Choroid plexus epithelial cell (primary cell): ENCODE results near the gene DESI2.

ENCODE experiments used
- DNase-seq: peaks from one replicate; pipeline ENCODE4 v3.0.0-alpha.2; 2010; ENCODE audit warnings: low read depth
- H3K4me3 ChIP-seq: 2 replicates; pipeline ENCODE4 v1.5.1; 2011; ENCODE audit warnings: low read depth, mild to moderate bottlenecking, control low read depth, low read length, moderate library complexity
- TF ChIP-seq, protein P1 (sequence below): conservative IDR thresholded peaks from 2 replicates; pipeline ENCODE4 v1.5.1; 2011; ENCODE audit warnings: low read depth, mild to moderate bottlenecking, control low read depth, inconsistent platforms, low read length, moderate library complexity

DESI2 gene

DNA sequence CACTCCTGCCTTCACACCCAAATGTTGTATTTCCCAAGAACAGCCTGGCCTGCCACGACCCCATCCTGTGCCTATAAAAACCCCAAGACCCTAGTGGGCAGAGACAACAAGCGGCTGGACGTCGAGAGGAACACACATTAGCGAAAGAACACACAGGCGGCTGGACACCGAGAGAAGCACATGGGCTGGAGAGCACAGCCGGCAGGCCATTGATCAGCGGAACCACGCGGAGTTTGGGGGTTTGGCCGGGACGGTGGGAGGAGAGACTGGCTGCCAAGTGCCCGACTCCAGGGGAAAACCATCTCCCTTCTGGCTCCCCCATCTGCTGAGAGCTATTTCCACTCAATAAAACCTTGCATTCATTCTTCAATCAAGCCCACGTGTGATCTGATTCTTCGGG is 10.4 kb upstream of the DESI2 start:
- DNase-seq, result no peak
- H3K4me3 ChIP-seq, result no peak overlapping the region
- TF ChIP-seq, protein P1, sequence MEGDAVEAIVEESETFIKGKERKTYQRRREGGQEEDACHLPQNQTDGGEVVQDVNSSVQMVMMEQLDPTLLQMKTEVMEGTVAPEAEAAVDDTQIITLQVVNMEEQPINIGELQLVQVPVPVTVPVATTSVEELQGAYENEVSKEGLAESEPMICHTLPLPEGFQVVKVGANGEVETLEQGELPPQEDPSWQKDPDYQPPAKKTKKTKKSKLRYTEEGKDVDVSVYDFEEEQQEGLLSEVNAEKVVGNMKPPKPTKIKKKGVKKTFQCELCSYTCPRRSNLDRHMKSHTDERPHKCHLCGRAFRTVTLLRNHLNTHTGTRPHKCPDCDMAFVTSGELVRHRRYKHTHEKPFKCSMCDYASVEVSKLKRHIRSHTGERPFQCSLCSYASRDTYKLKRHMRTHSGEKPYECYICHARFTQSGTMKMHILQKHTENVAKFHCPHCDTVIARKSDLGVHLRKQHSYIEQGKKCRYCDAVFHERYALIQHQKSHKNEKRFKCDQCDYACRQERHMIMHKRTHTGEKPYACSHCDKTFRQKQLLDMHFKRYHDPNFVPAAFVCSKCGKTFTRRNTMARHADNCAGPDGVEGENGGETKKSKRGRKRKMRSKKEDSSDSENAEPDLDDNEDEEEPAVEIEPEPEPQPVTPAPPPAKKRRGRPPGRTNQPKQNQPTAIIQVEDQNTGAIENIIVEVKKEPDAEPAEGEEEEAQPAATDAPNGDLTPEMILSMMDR, result no peak

DNA sequence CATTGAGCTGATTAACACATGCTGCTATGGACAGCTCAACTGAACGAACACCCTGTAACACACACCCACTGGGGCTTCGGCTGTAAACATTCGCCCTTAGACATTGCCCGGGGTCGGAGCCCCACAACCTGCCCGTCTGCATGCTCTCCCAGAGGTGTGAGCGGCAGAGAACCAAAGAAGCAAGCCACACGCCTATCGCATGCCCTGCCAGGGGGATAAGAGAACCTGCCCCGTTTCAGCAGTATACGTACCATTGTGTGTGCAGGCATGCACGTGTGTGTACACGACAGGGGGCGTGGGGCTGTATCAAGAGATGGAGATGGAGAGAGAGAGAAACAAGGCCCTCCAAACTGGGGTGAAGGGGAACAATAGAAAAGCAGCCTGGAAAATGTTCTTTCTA is 9.9 kb upstream of the DESI2 start:
- TF ChIP-seq, protein P1, result no peak
- no peak overlapping the region for H3K4me3 ChIP-seq
- DNase-seq, result no peak

DNA sequence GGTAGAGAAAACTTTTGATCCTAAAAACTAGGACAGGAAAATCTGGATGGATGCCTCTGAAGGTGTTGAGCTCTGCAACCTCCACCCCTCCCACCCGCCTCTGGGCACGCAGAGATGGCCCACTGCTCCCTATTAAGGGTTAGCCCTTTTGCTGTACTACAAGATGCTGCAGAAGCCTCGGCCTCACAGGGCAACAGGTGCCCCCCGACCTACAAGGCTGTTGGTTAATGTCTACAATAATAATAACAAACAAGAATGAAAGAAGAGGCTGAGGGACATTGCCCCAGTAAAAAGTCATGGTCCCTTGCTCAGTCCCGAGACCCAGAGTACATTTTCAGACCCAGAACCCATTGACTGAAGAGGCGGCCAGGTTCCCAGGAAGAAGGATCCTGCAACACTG is 7.5 kb upstream of the DESI2 start:
- no peak for DNase-seq
- TF ChIP-seq, protein P1, result no peak
- H3K4me3 ChIP-seq, result no peak overlapping the region

DNA sequence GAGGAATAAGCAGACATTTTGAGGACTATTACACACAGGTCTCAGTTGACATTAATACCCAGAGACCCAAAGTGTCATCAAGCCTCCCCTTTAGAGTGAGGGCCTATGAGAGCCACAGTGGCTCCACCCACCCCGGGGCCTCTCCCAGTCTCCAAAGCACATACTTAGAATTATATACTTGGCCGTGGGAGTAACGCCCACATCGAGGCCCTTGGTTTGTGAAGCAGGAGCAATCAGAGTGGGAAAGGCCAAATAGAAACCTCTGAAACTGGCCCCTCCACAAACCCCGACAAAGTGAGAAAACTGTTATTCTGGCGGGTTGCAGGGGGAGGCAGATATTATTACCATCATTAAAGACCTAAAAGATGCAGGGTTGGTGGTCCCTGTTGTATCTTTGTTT is 7.0 kb upstream of the DESI2 start:
- TF ChIP-seq, protein P1, result no peak
- H3K4me3 ChIP-seq, result no peak overlapping the region
- no peak for DNase-seq

DNA sequence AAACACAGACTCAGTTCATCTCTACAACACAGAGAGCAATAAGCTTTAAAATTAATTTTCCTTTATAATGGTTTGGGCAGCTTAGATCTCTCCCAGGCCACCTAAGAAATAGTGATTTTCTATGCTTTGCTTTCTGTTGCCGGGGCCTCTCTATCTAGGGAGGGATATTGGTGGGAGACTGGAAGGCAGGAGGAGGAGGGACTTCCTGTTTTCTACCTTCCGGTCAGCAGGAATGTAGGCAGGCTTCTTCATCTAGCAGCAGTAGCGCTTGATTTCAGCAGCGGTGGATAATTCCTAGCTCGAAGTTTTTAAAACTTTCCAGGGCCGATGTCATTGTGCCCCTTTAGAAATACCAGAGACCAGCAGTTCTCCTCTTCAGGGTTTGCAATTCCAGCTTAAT is 5.1 kb upstream of the DESI2 start:
- DNase-seq, result no peak
- no peak overlapping the region for H3K4me3 ChIP-seq
- TF ChIP-seq, protein P1, result no peak

DNA sequence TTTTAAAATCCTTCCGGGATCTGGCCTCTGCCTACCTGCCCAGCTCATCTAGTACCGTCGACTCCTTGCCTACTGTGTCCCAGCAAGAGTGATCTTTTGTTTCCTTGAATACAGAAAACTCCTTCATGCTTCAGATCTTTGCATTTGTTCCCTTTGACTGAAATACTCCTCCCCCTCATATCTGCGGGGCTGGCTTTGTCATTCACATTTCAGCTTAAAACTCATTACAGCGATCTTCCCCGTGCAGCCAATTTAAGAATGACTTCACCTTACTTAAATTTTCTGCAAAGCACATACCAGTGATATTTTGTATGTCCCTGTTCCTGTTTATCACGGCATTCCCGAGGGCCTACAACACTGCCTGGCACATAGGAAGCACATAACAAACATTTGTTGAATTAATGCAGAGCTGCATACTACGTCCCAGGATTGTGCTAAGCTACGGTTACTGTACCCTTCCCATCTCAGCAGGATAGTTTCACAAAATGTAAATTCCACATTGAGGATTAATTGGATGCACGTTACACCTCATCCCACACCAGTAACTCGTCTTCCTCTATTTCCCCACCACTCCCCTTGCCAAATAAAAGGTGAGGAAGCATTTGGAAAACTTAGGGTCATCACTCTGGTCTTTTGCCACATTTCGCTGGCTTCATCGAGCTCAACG is 837 bp upstream of the DESI2 start:
- peak overlapping the region; percentile 73 for H3K4me3 ChIP-seq
- TF ChIP-seq, protein P1, result no peak
- DNase-seq, result peak; percentile 22

DNA sequence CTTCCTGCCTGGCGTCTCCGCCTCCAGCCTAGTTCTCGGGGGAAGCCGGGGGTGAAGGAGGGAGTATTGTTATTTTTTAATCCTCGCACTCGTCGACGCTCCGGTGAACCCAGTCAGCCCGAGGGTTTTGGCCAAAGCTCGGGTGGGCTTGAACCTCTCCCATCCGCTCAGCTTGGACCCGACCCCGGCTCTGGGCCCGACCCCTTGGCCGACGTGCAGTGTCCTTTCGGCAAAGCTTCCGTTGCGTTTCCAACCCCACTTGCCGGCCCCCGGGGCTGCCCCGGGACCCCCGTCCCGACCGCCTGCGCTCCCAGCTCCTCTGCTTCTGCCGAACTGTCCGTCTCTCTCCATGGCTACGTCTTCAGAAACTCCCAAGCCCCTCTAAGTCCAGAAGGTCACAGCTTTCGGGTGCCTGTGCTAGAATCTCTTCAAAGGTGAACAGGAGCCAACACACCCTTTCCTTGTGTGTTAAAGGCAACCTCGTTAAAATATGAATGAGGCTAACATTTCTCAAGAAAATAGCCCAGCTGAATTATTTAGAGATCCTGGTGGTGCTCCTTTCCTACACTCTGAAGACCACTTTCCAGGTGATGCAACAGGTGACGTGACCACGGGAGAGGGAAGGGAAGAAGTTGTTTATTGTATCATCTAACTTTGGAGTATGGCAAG is 647 bp downstream of the DESI2 start:
- H3K4me3 ChIP-seq, result peak overlapping the region; percentile 89
- TF ChIP-seq, protein P1, result no peak
- peak; percentile 33 for DNase-seq
